ENCODE measurements around the gene ARL4D.

- TF ChIP-seq POLR2A (IDR thresholded peaks at IDR 0.05) (no peak), CTCF (IDR thresholded peaks at IDR 0.05) (no peak)
Observed at GRCh38 chr17:43399839-43400328, 1.1 kb downstream of the ARL4D start.

All from heart left ventricle (tissue), 13 donors.